C4-2B (cell line): ENCODE data around the gene MFN1.

Experiments
- CTCF ChIP-seq: fragments of 450-650 bp; conservative IDR thresholded peaks from 2 replicates; pipeline ENCODE4 v1.5.1; 2017; ENCODE audit warnings: mild to moderate bottlenecking
- ZFX ChIP-seq: fragments of 450-650 bp; IDR thresholded peaks from 2 replicates; pipeline ENCODE4 v1.6.1; 2017

- TF ChIP-seq CTCF, result no peak
- no peak for TF ChIP-seq ZFX
Measured at GRCh38 chr3:179410999-179411398, 63.5 kb downstream of the MFN1 start.
